Breast epithelium (tissue), 4 donors: ENCODE results near the gene LURAP1L. TPM values are rescaled to one million over a fixed set of nuclear protein-coding genes. Genes with fewer than 3 reads are reported as not detected.

ENCODE experiments used
- DNase-seq, 2 donors: peaks; one replicate each; pipeline ENCODE4 v3.0.0-alpha.2; 2019; ENCODE audit warnings: low spot score in 2 of 2
- H3K27ac ChIP-seq, 2 donors: fragments of 200-600 bp; sonication (generic) in 1 of 2; one replicate each; pipeline ENCODE4 v1.5.1; 2016 to 2019; ENCODE audit warnings: mild to moderate bottlenecking in 1 of 2
- H3K27me3 ChIP-seq, 2 donors: fragments of 200-600 bp; sonication (generic) in 1 of 2; one replicate each; pipeline versions ENCODE4 v1.5.1 to v1.6.0; 2017 to 2019; ENCODE audit warnings: control low read depth in 1 of 2, mild to moderate bottlenecking in 1 of 2
- H3K36me3 ChIP-seq: fragments of 200-600 bp; one replicate; pipeline ENCODE4 v1.5.1; 2019
- H3K4me1 ChIP-seq, 2 donors: fragments of 200-600 bp; sonication (generic); one replicate each; pipeline ENCODE4 v1.5.1; 2016 to 2019; ENCODE audit warnings: control low read depth in 1 of 2
- H3K4me3 ChIP-seq, 3 donors: fragments of 200-600 bp; sonication (generic); 1 replicate in 2 of 3; 2 replicates in 1 of 3; pipeline ENCODE4 v1.5.1; 2016 to 2019; ENCODE audit warnings: mild to moderate bottlenecking in 3 of 3, moderate library complexity in 2 of 3
- H3K9me3 ChIP-seq, 2 donors: fragments of 200-600 bp; sonication (generic) in 1 of 2; one replicate each; pipeline ENCODE4 v1.5.1; 2016 to 2019; ENCODE audit warnings: control low read depth in 1 of 2
- CTCF ChIP-seq, 3 donors: fragments of 450-650 bp; IDR thresholded peaks; one replicate each; pipeline ENCODE4 v1.5.1; 2016 to 2017; ENCODE audit warnings: antibody characterized with exemption in 3 of 3, mild to moderate bottlenecking in 3 of 3, moderate library complexity in 3 of 3
- POLR2A ChIP-seq: fragments of 450-650 bp; IDR thresholded peaks from one replicate; pipeline ENCODE4 v1.6.1; 2016; ENCODE audit warnings: antibody characterized with exemption, mild to moderate bottlenecking, moderate library complexity
- POLR2AphosphoS5 ChIP-seq, 3 donors: sonication (generic); formaldehyde crosslinking; IDR thresholded peaks; one replicate each; pipeline ENCODE4 v1.6.1; 2017; ENCODE audit warnings: antibody characterized with exemption in 3 of 3
- intact Hi-C: fragments of 100-400 bp; cut with DNase I; formaldehyde crosslinking; loops from one replicate; pipeline ENCODE4 v1.15.1; 2023; ENCODE audit warnings: low total_unique reads
- total RNA-seq, 3 donors: library from RNA; depleted of rRNA; stranded (reverse); fragments of >200 nt; gene quantifications; one replicate each; pipeline ENCODE4 v1.1.0, GENCODE V29; 2016

The LURAP1L gene
- total RNA-seq, 3 donors from 2014 or later, result 12.3 to 25.2 (median 24.1) TPM

- TF ChIP-seq POLR2A (no peak), POLR2AphosphoS5 (IDR thresholded peaks at IDR 0.05) (no peak), CTCF (IDR thresholded peaks at IDR 0.05) (no peak)
- Histone ChIP-seq H3K4me1 (peaks cover 0 to 4% of the 10 kb centered on the region in 2 donors), H3K27me3 (no peaks in the 10 kb centered on the region), H3K4me3 (no peak overlapping the region), H3K9me3 (no peaks in the 10 kb centered on the region), H3K27ac (no peak overlapping the region), H3K36me3 (no peaks in the 10 kb centered on the region)
- intact Hi-C loops, result no loop called here
- DNase-seq, result no peak
These were observed 47.3 kb downstream of the LURAP1L start for GRCh38 chr9:12822111-12822510.

GRCh38 chr9:12826924-12827565 lies 52.2 kb downstream of the LURAP1L start:
- no peaks in the 10 kb centered on the region for H3K36me3 ChIP-seq
- H3K27ac ChIP-seq, result no peak overlapping the region
- TF ChIP-seq CTCF (IDR thresholded peaks at IDR 0.05) (no peak), POLR2A (no peak), POLR2AphosphoS5 (IDR thresholded peaks at IDR 0.05) (no peak)
- H3K4me1 ChIP-seq, result no peaks in the 10 kb centered on the region
- H3K9me3 ChIP-seq, result no peaks in the 10 kb centered on the region
- no peak for DNase-seq
- no peak overlapping the region for H3K4me3 ChIP-seq
- intact Hi-C loops, result no loop called here
- H3K27me3 ChIP-seq, result no peaks in the 10 kb centered on the region

- intact Hi-C loops, result no loop called here
- H3K4me1 ChIP-seq, result no peaks in the 10 kb centered on the region
- no peak for DNase-seq
- H3K27me3 ChIP-seq, result no peaks in the 10 kb centered on the region
- peaks cover 0 to 7% of the 10 kb centered on the region in 2 donors for H3K9me3 ChIP-seq
- TF ChIP-seq POLR2AphosphoS5 (IDR thresholded peaks at IDR 0.05) (no peak), CTCF (IDR thresholded peaks at IDR 0.05) (no peak), POLR2A (no peak)
- H3K36me3 ChIP-seq, result no peaks in the 10 kb centered on the region
- H3K27ac ChIP-seq, result no peak overlapping the region
- no peak overlapping the region for H3K4me3 ChIP-seq
These were observed 58.9 kb downstream of the LURAP1L start for GRCh38 chr9:12833701-12834100.

- H3K4me3 ChIP-seq, result no peak overlapping the region
- TF ChIP-seq POLR2A (no peak), POLR2AphosphoS5 (IDR thresholded peaks at IDR 0.05) (no peak), CTCF (IDR thresholded peaks at IDR 0.05) (no peak)
- H3K27ac ChIP-seq, result no peak overlapping the region
- no peaks in the 10 kb centered on the region for H3K27me3 ChIP-seq
- H3K36me3 ChIP-seq, result no peaks in the 10 kb centered on the region
- H3K4me1 ChIP-seq, result no peaks in the 10 kb centered on the region
- DNase-seq, result no peak
- H3K9me3 ChIP-seq, result peaks cover 0 to 7% of the 10 kb centered on the region in 2 donors
- intact Hi-C loops, result no loop called here
These were observed 63.7 kb downstream of the LURAP1L start for GRCh38 chr9:12838546-12838945.

- intact Hi-C loops, result no loop called here
- TF ChIP-seq CTCF (IDR thresholded peaks at IDR 0.05), result no peak
- no peak for TF ChIP-seq POLR2A
- no peak for TF ChIP-seq POLR2AphosphoS5 (IDR thresholded peaks at IDR 0.05)
- Histone ChIP-seq H3K9me3 (no peaks in the 10 kb centered on the region), H3K4me1 (no peaks in the 10 kb centered on the region), H3K36me3 (no peaks in the 10 kb centered on the region), H3K27ac (no peak overlapping the region), H3K4me3 (no peak overlapping the region), H3K27me3 (no peaks in the 10 kb centered on the region)
- DNase-seq, result no peak
These were observed 68.9 kb downstream of the LURAP1L start for GRCh38 chr9:12843735-12844134.
